SK-N-SH (cell line): ENCODE results near the gene PCED1B.

Experiments used
- CTCF ChIP-seq: fragments of 200-600 bp; sonication (generic); IDR thresholded peaks from 2 replicates; pipeline ENCODE4 v1.6.1; 2017; ENCODE audit warnings: antibody characterized with exemption, mild to moderate bottlenecking, moderate library complexity
- EP300 ChIP-seq, 2 experiments: IDR thresholded peaks; 2 replicates each; pipeline versions ENCODE4 v1.4.0 to v1.6.1; 2012; ENCODE audit warnings: borderline replicate concordance in 1 of 2, low read depth in 1 of 2, low read length in 1 of 2
- RAD21 ChIP-seq: IDR thresholded peaks from 2 replicates; pipeline ENCODE4 v1.6.1; 2012; ENCODE audit warnings: mild to moderate bottlenecking, low read length
- REST ChIP-seq: IDR thresholded peaks from 2 replicates; pipeline ENCODE4 v1.6.1; 2012; ENCODE audit warnings: mild to moderate bottlenecking, low read depth, low read length, moderate library complexity
- SIN3A ChIP-seq: IDR thresholded peaks from 2 replicates; pipeline ENCODE4 v1.6.1; 2012; ENCODE audit warnings: low read depth, mild to moderate bottlenecking, low read length, moderate library complexity, borderline replicate concordance
- TAF1 ChIP-seq: IDR thresholded peaks from 2 replicates; pipeline ENCODE4 v1.6.1; 2012; ENCODE audit warnings: low read depth, mild to moderate bottlenecking, low read length, moderate library complexity, borderline replicate concordance
- TEAD4 ChIP-seq: IDR thresholded peaks from 2 replicates; pipeline ENCODE4 v1.4.0; 2012; ENCODE audit warnings: mild to moderate bottlenecking, borderline replicate concordance; ENCODE audit not compliant: insufficient read depth
- USF2 ChIP-seq: fragments of 150-350 bp; IDR thresholded peaks from 2 replicates; pipeline ENCODE4 v1.6.1; 2017; ENCODE audit warnings: antibody characterized with exemption, low read length, low read depth, borderline replicate concordance

- TF ChIP-seq CTCF: no peak
- TF ChIP-seq USF2: no peak
- no peak for TF ChIP-seq REST
- TF ChIP-seq TEAD4: no peak
- TF ChIP-seq RAD21: no peak
- TF ChIP-seq EP300 (IDR thresholded peaks at IDR 0.05; ENCODE audit: borderline replicate concordance in 1 of 2, low read depth in 1 of 2, low read length in 1 of 2): no peak
- TF ChIP-seq TAF1: no peak
- no peak for TF ChIP-seq SIN3A
Observed at GRCh38 chr12:47214001-47214619, 134.7 kb downstream of the PCED1B start.
